Mammary epithelial cell (primary cell): ENCODE data around the gene TNRC18.

Experiments used
- CTCF ChIP-seq, 2 donors: IDR thresholded peaks in 1 of 2; conservative IDR thresholded peaks in 1 of 2; 2 replicates each; pipeline ENCODE4 v1.5.1; 2011 to 2012; ENCODE audit warnings: inconsistent platforms in 2 of 2, low read length in 2 of 2, mild to moderate bottlenecking in 2 of 2, control low read depth in 1 of 2, low read depth in 1 of 2; ENCODE audit not compliant: insufficient read depth in 1 of 2; ENCODE audit errors: extremely low read depth in 1 of 2
- EZH2 ChIP-seq: IDR thresholded peaks from 2 replicates; pipeline ENCODE4 v1.6.1; 2012; ENCODE audit warnings: low read length, inconsistent platforms, borderline replicate concordance

GRCh38 chr7:5383314-5384098, 40.1 kb downstream of the TNRC18 start:
- TF ChIP-seq CTCF (conservative IDR thresholded peaks at IDR 0.05 in 1 of 2, IDR thresholded peaks at IDR 0.05 in 1 of 2; ENCODE audit: extremely low read depth in 1 of 2, insufficient read depth in 1 of 2, low read depth in 1 of 2, low read length in 2 of 2), result no peak
- no peak for TF ChIP-seq EZH2
